DOHH2 (cell line): ENCODE measurements around the gene HID1.
A peak's percentile ranks its signal among the peaks of the same experiment; 100 is the strongest.

Experiments used
- CTCF ChIP-seq: fragments of 200-600 bp; sonication (generic); IDR thresholded peaks from one replicate; pipeline ENCODE4 v1.5.1; 2014; ENCODE audit warnings: antibody characterized with exemption, mild to moderate bottlenecking, low read depth, low read length; ENCODE audit not compliant: poor library complexity, severe bottlenecking
- EZH2phosphoT487 ChIP-seq: fragments of 200-600 bp; sonication (generic); IDR thresholded peaks from 2 replicates; pipeline ENCODE4 v1.6.1; 2017; ENCODE audit warnings: borderline replicate concordance, mild to moderate bottlenecking, antibody characterized with exemption, low read length, moderate library complexity, mixed read lengths

- TF ChIP-seq CTCF (peak; percentile 49), EZH2phosphoT487 (no peak)
Measured at GRCh38 chr17:75012346-75013091, 40.0 kb upstream of the HID1 start, which contains the start of gene MRPL58.
